HG03521 (cell line): Measurements from ENCODE around the gene OR2T35.
A peak's percentile ranks its signal among the peaks of the same experiment; 100 is the strongest.
"Not testable (repeated sequence)": the region's sequence is repeated elsewhere in the genome, so short reads cannot be mapped to it uniquely, and the experiment has no call there.

Experiments
- ATAC-seq: cut with Tn5 transposase; IDR thresholded peaks from one replicate; pipeline ENCODE4 v1.9.1; 2021; ENCODE audit warnings: mild to moderate bottlenecking, moderate library complexity; ENCODE audit not compliant: unreplicated experiment

Gene OR2T35, protein sequence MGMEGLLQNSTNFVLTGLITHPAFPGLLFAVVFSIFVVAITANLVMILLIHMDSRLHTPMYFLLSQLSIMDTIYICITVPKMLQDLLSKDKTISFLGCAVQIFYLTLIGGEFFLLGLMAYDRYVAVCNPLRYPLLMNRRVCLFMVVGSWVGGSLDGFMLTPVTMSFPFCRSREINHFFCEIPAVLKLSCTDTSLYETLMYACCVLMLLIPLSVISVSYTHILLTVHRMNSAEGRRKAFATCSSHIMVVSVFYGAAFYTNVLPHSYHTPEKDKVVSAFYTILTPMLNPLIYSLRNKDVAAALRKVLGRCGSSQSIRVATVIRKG

GRCh38 chr1:248645178-248645577 is at the start of gene OR2T35:
TSS of gene OR2T35 (minus strand) at chr1:248645278. CDS start at chr1:248639258, 6,020 bp downstream.
- ATAC-seq, result not testable (repeated sequence)

DNA sequence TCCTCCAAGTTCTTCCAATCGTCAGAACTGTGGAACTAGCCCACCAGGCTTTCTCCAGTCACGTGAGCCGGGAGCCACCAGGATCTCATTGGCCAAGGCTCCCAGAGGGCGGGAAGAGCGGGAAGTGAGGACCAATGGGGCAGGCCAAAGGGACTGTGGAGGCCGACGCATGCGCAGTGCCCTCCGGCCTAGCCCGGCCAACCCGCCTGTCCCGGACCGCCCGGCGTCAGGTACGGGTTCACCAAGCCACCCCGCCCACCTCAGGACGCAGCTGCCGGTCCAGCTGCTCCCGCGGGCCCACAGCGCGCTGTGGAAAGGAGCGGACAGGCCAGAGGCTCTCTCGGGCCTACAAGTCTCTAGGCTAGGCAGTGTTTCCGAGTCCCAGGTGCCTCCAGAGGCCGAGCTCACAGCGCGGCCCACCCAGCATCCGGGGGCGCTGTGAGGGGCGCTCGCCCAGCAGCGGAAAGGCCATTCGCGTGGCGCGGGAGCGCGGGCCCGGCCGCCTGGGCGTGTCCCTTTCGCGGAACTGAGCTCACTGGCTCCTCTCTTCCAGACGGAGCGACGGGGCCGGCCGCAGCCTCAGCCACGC is 46.6 kb upstream of the OR2T35 start:
- no peak for ATAC-seq

DNA sequence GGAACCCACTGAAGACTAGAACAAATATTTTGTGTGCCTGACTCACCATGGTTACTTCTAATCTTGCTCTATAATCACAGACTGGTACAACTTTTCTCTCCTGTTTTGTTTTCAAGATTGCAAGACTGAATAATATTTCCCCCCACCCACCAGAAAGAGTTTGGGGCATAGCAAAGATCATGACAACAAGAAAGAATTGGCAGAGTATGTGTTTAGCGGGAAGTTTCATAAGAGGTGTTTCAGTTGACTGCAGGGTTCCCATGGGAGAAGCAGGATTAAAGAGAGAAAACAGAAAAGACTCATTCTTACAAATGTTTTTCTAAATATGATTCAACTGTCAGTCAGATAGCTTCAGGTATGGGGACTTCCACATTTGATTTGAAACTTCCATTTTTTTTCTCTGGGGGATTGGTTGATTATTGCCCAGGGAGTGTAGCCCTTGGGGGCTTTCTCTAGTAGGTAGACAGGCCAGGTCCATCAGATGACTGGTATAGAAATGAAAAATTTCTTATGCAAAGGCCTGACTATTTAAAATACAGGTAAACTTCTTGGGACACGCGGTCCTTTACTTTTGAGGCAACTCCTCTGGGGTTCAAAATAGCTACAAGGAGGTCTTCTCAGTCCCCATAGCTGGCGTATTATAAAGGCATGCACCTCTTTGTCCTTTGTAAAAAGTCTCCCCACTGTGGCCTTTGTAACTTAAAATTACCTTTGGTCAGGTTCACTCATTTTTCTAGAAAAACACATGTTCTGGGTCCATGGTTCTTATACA is 43.6 kb upstream of the OR2T35 start:
- no peak for ATAC-seq

DNA sequence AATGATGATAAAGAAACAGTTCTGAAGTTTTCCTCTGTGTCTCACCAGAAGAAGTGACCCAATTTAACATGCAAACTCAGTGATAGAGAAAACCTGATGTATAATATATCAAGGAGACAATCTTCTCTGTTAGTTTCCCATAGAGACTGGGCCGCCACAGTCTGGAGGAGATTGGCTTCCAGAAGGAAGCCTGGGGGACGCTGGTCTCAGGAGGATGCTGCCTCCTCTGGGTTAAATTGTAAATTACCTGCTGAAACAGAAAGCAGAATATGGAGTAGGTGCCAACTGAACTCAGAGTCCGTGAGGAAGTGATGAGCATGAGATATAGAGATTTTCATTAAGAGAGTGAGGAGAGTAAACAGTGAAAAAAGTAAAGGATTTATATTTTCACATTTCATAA is 41.7 kb upstream of the OR2T35 start:
- ATAC-seq, result peak; percentile 94

DNA sequence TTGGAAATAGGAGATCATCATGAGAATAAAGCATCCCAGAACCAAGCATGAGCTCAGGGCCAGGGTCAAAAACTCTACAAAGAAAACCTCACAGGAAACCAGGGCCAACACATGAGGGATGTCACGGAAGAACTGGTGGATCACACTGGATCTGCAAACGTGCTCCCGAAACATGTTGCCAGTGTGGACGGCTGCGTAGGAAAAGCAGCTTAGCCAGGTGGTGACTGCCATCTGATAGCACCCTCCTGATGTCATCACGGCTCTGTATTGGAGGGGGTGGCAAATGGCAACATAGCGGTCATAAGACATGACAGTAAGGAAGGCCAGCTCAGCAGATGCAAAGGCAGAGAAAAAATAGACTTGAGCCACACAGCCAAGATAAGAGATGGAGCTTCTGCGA is 36.6 kb upstream of the OR2T35 start:
- ATAC-seq, result no peak

DNA sequence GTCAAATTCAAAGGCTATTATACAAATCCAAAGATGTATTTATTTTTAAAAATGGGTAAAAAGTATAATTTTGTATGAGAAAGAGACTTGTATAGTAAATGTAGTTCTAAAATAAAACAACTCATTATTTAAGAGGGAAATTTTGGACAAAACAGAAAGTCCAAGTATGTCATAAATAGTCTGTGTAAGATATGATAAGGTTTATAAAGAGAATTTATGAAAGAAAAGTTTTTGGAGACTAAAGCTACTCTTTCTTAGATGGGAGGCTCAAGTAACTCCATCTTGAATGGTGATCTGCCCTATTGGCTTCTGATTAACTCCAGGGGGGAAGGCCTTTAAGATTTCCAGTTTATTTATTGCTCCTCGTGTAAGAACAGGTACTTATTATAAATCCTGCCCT is 24.9 kb upstream of the OR2T35 start:
- no peak for ATAC-seq

DNA sequence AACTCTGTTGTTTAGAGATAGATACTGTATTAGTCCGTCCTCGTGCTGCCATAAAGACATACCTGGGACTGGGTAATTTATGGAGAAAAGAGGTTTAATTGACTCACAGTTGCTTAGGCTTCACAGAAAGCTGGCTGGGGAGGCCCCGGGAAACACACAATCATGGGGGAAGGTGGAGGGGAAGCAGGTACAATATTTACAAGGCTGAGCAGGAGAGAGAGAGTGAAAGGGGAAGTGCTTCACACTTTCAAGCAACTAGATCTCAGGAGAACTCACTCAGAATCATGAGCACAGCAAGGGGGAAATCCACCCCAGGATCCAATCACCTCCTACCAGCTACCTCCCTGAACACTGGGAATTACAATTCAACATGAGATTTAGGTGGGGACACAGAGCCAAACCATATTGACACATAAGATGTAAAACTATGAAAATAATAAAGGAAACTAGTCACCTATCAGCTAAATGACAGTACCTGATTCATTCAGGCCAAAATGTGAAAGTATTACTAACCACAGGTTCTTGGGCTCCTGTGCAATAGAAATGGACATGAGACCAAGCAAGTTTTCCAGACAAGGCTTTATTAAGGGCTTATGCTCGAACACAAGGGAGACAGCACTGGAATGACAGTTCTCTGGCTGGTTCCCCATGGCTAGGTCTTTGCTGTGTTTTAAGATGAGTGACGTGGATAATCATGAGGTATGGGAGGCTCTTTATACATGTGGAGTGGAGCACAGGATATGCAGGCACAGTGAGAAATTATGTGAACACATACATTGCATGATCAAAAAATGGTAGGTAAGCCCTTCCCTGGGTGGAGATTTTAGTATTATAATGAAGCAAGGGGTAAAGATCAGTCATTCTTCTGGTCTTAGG is 18.6 kb upstream of the OR2T35 start:
- ATAC-seq, result peak; percentile 86

DNA sequence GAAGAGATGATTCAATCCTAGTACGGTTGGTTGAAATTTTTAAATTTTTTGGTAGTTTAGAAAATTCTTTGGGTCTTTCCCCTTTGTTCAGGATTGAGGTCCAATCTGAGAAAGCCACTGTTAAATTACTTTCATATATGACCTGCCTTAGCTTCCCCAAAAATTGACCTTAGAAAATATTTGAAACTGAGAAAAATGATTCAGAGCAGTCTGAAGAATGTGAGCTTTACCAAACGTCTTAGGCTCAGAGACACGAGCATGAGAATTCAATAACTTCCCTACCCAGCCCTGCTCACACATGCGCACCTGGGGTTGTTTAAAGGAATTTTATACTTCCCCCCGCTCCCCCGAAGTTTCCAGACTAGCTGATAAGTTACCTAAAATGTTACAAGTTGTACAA is 11.7 kb upstream of the OR2T35 start:
- ATAC-seq, result not testable (repeated sequence)

DNA sequence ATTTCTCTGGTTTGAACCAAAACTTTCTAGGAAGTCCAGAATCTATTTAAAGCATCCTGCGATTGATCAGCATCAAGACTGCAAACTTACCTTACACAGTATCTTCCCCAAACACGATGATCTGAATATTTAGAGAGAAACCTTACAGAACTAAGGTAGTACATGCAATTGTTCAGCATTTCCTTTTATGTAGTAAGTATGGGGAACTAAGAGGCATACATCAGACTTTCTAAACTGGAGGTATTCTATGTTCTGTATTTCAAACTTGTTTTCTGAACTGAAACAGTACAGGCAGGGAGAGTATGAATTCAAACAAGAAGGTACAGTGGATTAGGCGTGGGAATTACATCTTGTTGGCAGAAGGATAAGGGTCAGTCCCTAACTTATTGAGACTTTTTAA is 10.3 kb upstream of the OR2T35 start, which contains the start of gene OR2T27:
Gene OR2T27, minus strand, starts transcription at position 175 of the 400 bp plus-strand sequence. CDS start 4,644 bp downstream, outside the sequence.
- ATAC-seq, result not testable (repeated sequence)

- ATAC-seq, result not testable (repeated sequence)
These were observed 3.9 kb upstream of the OR2T35 start for GRCh38 chr1:248648770-248649536.

DNA sequence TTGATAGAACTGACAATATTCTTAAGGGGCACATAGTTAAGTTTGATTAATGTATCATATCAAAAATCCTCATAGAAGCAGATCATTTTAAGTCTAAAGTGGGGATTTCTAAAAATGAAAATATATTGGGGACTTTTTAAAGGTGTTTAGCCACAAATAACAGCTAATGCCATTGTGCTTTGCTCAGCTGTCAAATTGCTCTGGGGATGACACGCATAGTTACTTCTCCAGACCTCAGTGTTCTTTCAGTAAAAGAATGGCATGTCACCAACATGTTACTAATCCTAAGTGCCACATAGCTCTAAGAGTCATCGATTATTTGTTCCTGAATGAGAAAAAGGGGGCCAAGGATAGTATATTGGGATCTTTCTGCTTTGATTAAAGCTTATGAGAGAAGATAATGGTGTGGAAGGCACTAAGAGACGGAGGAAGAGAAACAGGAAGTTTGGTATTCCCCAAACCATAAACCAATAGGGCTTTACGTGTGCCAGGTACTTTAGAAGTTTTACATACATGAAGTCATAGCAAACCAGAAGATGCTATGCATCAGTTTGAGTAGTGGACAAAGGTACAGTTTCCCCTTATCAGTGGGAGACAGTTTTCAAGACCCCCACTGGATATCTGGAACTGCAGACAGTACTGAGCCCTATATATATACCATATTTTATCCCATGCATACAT is 2.0 kb downstream of the OR2T35 start:
- peak; percentile 60 for ATAC-seq

GRCh38 chr1:248641583-248641982 is 3.5 kb downstream of the OR2T35 start:
- not testable (repeated sequence) for ATAC-seq

GRCh38 chr1:248640906-248641305 is 4.2 kb downstream of the OR2T35 start:
- peak; percentile 38 for ATAC-seq

DNA sequence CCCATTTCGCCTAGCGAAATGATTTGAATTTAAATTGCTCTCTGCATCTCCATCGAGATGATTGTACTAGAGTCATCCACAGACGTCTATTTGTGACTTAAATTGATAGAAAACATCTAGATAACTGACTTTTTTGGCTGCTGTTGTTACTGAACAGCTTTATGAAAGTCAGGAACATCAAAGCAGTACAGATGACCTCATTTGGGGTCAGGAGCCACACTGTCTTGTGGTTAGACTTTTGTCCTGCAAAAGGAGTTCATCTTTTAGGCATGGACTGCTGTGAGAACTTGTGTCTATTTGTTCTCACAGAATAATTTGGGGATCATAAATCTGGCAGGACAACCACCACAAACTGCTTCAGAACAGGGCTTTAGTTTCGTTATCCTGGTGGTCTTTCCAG is 5.4 kb downstream of the OR2T35 start:
- ATAC-seq, result not testable (repeated sequence)

DNA sequence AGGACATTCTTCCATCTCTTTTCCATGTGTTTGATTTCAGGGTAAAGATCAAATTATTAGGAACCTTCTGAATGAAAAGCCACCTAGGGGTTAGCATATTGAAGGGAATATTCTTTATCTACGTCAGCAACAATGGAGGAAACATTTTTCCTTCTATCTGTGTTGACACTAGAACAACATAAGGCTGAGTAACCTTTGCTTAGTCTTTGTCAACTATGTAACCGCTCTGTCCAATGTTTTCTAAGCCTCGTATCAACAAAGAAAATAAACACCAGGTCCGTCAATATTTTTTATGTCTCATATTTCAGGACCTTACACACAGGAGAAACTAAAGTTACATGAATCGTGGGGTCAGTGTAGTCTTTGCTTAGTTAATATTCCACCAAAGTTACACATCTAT is 8.5 kb downstream of the OR2T35 start:
- ATAC-seq, result not testable (repeated sequence)

DNA sequence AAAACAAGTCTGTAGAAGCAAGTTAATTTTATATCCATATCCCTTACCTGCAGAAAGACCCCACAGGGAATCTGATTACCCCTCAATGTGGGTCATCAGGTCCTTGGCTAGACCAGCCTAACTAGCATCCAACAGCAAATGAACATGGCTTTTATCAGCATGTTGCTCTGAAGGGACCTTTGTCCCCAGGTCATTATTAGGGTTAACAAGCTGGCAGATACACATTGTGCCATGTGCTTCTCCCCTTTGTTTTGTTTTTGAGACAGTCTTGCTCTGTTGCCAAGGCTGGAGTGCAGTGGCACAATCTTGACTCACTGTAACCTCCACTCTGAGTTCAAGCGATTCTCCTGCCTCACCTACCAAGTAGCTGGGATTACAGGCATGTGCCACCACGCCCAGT is 10.1 kb downstream of the OR2T35 start, which contains the start of gene OR2T11:
Gene OR2T11, minus strand, starts transcription at position 101 of the 400 bp plus-strand sequence. CDS start 7,963 bp downstream, outside the sequence.
- not testable (repeated sequence) for ATAC-seq

- ATAC-seq, result no peak
These were observed 13.6 kb downstream of the OR2T35 start for GRCh38 chr1:248631354-248632008.

DNA sequence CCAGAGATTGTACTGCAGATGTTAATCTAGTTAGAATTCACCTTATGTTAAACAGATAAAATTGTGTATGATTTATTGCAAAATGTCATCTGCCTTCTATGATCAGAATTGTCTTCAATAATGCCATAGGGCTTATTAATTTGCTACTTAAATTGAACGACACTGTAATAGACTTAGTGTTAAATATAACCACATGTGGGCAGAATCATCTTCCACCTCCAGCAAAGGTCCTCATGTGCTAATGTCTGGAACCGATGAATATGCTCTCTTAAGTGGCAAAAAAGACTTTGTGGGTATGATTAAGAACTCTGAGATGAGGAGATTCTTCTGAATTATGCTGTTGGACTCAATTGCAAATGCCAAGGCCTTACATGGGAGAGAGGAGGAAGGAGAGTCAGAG is 14.5 kb downstream of the OR2T35 start:
- no peak for ATAC-seq
